ENCODE results near the gene ENOSF1. TPM values are rescaled to one million over a fixed set of nuclear protein-coding genes. Genes with fewer than 3 reads are reported as not detected.

The ENOSF1 gene
- polyA plus RNA-seq, 2 of the 4 experiments (the other 2 are of a cell fraction): 27.3 to 30.0 TPM

- no peak for TF ChIP-seq REST (IDR thresholded peaks at IDR 0.05)
- TF ChIP-seq TFCP2L1 (CRISPR knock-in tag; IDR thresholded peaks at IDR 0.05): no peak
- TF ChIP-seq E2F6 (IDR thresholded peaks at IDR 0.05; ENCODE audit: borderline replicate concordance, low read depth): no peak
Measured at GRCh38 chr18:681985-682384, 30.4 kb downstream of the ENOSF1 start (continued).

GRCh38 chr18:680392-680791 is 32.0 kb downstream of the ENOSF1 start:
- Histone ChIP-seq H3K4me2 (no peak overlapping the region), H3K27ac (no peak overlapping the region), H3K9me3 (no peaks in the 10 kb centered on the region), H3K4me1 (peaks cover 10% of the 10 kb centered on the region; the same call in 1 of the 3 replicates), H3K4me3 (no peak overlapping the region)
- TF ChIP-seq KDM5A (IDR thresholded peaks at IDR 0.05) (no peak), MAFK (IDR thresholded peaks at IDR 0.05; ENCODE audit: partially characterized antibody) (no peak), EP300 (IDR thresholded peaks at IDR 0.05) (no peak), CBX2 (IDR thresholded peaks at IDR 0.05; ENCODE audit: borderline replicate concordance, low read depth) (no peak), FOXS1 (CRISPR knock-in tag; IDR thresholded peaks at IDR 0.05) (no peak), KDM1A (IDR thresholded peaks at IDR 0.05; ENCODE audit: low read depth) (no peak), CEBPB (IDR thresholded peaks at IDR 0.05) (no peak), ZC3H11A (IDR thresholded peaks at IDR 0.05) (no peak), JUNB (IDR thresholded peaks at IDR 0.05) (no peak)
- FAIRE-seq (no peak), DNase-seq (ENCODE audit: low read depth in 1 of 2, low spot score in 1 of 2) (no peak), ATAC-seq (no peak)
- CTCF ChIA-PET: interaction anchor here (1.1 kb wide), 1 partner anchor 11 kb away, joined by 3 read pairs; no protein-coding TSS in a partner anchor
- 92% methylated on average over 4 of the region's 4 CpGs for WGBS (ENCODE audit: missing lambda C conversion rate)
- POLR2A ChIA-PET: no interaction called here

- DNase-seq (ENCODE audit: low read depth in 1 of 2, low spot score in 1 of 2) (no peak), FAIRE-seq (no peak), ATAC-seq (no peak)
- Histone ChIP-seq H3K4me3 (no peak overlapping the region), H3K4me2 (no peak overlapping the region), H3K4me1 (peaks cover 10% of the 10 kb centered on the region; the same call in 1 of the 3 replicates), H3K27ac (no peak overlapping the region), H3K9me3 (no peaks in the 10 kb centered on the region)
- ChIA-PET CTCF (no interaction called here), POLR2A (no interaction called here)
- TF ChIP-seq E2F6 (IDR thresholded peaks at IDR 0.05; ENCODE audit: borderline replicate concordance, low read depth) (no peak), TP53 (CRISPR knock-in tag; IDR thresholded peaks at IDR 0.05) (no peak), KDM1A (IDR thresholded peaks at IDR 0.05; ENCODE audit: low read depth) (no peak), BHLHE40 (IDR thresholded peaks at IDR 0.05; ENCODE audit: low read depth, low read length) (no peak), EHF (CRISPR knock-in tag; IDR thresholded peaks at IDR 0.05) (no peak), RNF2 (IDR thresholded peaks at IDR 0.05; ENCODE audit: borderline replicate concordance, low read depth) (no peak), MAFK (IDR thresholded peaks at IDR 0.05; ENCODE audit: partially characterized antibody) (no peak), SREBF2 (IDR thresholded peaks at IDR 0.05) (no peak), EHMT2 (IDR thresholded peaks at IDR 0.05; ENCODE audit: low read depth) (no peak), HOXB5 (CRISPR knock-in tag; IDR thresholded peaks at IDR 0.05) (no peak), MAZ (IDR thresholded peaks at IDR 0.05; ENCODE audit: borderline replicate concordance, low read depth, low read length) (no peak), CBX2 (IDR thresholded peaks at IDR 0.05; ENCODE audit: borderline replicate concordance, low read depth) (no peak), JUN (IDR thresholded peaks at IDR 0.05) (no peak)
- 98% methylated on average over 4 of the region's 4 CpGs for WGBS (ENCODE audit: missing lambda C conversion rate)
Measured at GRCh38 chr18:679516-679915, 32.9 kb downstream of the ENOSF1 start.

Data from A549 (cell line).